Panc1 (cell line): ENCODE data around the gene FCN3.

Experiments used
- CTCF ChIP-seq: fragments of 450-650 bp; IDR thresholded peaks from 2 replicates; pipeline ENCODE4 v1.5.1; 2017; ENCODE audit warnings: mild to moderate bottlenecking
- POLR2AphosphoS5 ChIP-seq: IDR thresholded peaks from 2 replicates; pipeline ENCODE4 v1.6.1; 2012; ENCODE audit warnings: mild to moderate bottlenecking, low read depth, low read length, moderate library complexity
- REST ChIP-seq, 2 experiments: IDR thresholded peaks; 2 replicates each; pipeline ENCODE4 v1.6.1; 2011 to 2012; ENCODE audit warnings: low read depth in 2 of 2, control low read depth in 1 of 2, low read length in 1 of 2, mild to moderate bottlenecking in 1 of 2, moderate library complexity in 1 of 2; ENCODE audit not compliant: insufficient read depth in 1 of 2
- SIN3A ChIP-seq: IDR thresholded peaks from 2 replicates; pipeline ENCODE4 v1.6.1; 2012; ENCODE audit warnings: low read depth, mild to moderate bottlenecking, low read length, moderate library complexity, borderline replicate concordance; ENCODE audit not compliant: insufficient read depth
- TCF7L2 ChIP-seq: IDR thresholded peaks from 2 replicates; pipeline ENCODE4 v1.6.1; 2011; ENCODE audit warnings: mild to moderate bottlenecking, low read depth, low read length, inconsistent platforms

- TF ChIP-seq CTCF (no peak), REST (IDR thresholded peaks at IDR 0.05; ENCODE audit: insufficient read depth in 1 of 2, low read depth in 2 of 2, low read length in 1 of 2) (no peak), POLR2AphosphoS5 (no peak), SIN3A (no peak), TCF7L2 (no peak)
Observed at GRCh38 chr1:27379564-27380122, 5.0 kb upstream of the FCN3 start.
